Activated CD8-positive, alpha-beta memory T cell treated with anti-CD3 and anti-CD28 coated beads for 1 hour (primary cell): ENCODE measurements around the gene MRPS7.

Source experiments
- DNase-seq, 2 donors: peaks; one replicate each; pipeline ENCODE4 v3.0.0-alpha.2; 2020; ENCODE audit warnings: low read depth in 1 of 2; ENCODE audit errors: extremely low read depth in 1 of 2

Gene MRPS7

DNA sequence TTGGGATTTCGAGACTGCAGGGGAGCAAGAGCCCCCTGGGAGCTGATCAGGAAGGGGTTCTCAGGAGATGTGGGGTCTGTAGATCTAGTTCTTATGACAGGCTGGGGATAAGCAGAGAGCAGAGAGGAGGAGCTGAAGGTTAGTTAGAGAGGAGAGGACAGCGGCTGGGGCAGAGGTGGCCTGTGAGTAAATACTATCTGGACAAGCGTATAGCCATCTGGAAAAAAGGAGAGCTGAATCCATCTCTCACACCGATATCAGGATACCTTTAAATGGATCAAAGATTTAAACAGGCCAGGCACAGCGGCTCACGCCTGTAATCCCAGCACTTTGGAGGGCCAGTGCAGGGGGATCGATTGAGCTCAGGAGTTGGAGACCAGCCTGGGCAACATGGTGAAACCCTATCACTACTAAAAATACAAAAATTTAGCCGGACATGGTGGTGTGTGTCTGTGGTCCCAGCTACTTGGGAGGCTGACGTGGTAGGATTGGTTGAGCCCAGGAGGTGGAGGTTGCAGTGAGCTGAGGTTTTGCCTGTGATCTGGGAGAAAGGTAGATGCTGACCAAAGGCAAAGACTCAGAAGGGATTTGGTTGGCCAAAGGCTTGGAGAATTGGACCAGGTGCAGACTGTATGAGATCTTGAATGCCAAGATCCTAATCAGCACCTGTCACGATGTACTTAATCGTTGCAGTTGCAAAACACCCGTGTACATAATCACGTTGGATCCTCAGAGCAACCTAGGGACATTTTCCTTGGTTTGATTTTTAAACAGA, 46.5 kb downstream of the MRPS7 start:
- no peak for DNase-seq

GRCh38 chr17:75308732-75309629, 47.3 kb downstream of the MRPS7 start:
- no peak for DNase-seq

GRCh38 chr17:75313941-75314551, 52.4 kb downstream of the MRPS7 start:
- DNase-seq = no peak

DNA sequence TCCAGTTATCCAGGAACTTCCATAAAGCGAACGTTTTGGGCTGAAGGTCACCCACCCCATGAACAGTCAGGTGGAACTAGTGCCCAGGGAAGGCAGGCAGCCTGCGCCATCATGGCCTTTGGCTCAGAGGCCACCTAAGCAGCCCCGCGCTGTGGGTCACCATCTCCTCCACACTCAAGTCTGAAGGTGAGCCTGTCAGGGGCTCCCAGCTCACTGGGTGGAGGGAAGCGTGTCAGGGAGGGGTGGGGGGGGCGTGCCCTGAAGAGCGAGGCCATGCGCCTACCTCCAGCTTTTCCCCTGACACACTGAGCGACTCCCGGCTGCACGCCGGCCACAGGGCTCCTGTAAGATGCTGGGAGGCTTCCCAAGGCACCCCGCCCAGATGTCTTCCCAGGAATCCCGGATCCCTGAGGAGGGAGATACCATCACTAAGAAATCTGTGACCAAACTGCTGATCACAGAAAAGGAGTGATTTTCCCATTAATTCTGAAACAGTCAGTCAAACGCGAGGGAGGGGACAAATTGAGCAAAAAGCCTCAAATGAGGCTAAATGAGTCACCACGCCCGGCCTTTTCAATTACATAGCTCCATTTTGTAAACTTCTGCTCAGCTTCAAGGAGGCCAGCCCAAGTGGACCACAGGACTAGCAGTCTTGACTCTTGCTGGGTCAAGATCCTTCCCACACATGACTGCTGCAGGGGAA, 54.0 kb downstream of the MRPS7 start:
- no peak for DNase-seq
